ENCODE data around the gene TFF3. TPM values are rescaled to one million over a fixed set of nuclear protein-coding genes. Genes with fewer than 3 reads are reported as not detected.
A peak's percentile ranks its signal among the peaks of the same experiment; 100 is the strongest.

Gene TFF3
- total RNA-seq, 4 donors from 2014 or later: 1.9 to 8.0 (median 5.5) TPM; not detected in 1

- TF ChIP-seq CTCF (IDR thresholded peaks at IDR 0.05): no peak
- H3K27me3 ChIP-seq: peaks cover 20% of the 10 kb centered on the region
- H3K4me3 ChIP-seq: no peak within 1 kb of the TSS
- no peaks in the 10 kb centered on the region for H3K9me3 ChIP-seq
- no peaks in the 10 kb centered on the region for H3K36me3 ChIP-seq
- 52% methylated on average over 11 of the region's 13 CpGs for WGBS
- peak in 1 of 2 donors; percentile 75 for DNase-seq (ENCODE audit: low spot score in 2 of 2)
- H3K27ac ChIP-seq: no peak within 1 kb of the TSS
- no peaks in the 10 kb centered on the region for H3K4me1 ChIP-seq
Measured at GRCh38 chr21:42350927-42351426, 35.8 kb upstream of the TFF3 start, which contains the start of gene TFF2. Gene TFF2 (minus strand): TSS chr21:42350994. CDS start chr21:42350957, 37 bp downstream.

- peaks cover 20% of the 10 kb centered on the region for H3K27me3 ChIP-seq
- no peaks in the 10 kb centered on the region for H3K4me1 ChIP-seq
- no peaks in the 10 kb centered on the region for H3K36me3 ChIP-seq
- no peak for TF ChIP-seq EP300 (IDR thresholded peaks at IDR 0.05)
- no peak for TF ChIP-seq POLR2A (IDR thresholded peaks at IDR 0.05)
- no peak for TF ChIP-seq POLR2AphosphoS5 (IDR thresholded peaks at IDR 0.05)
- no peak for TF ChIP-seq CTCF (IDR thresholded peaks at IDR 0.05)
- no peak overlapping the region for H3K4me3 ChIP-seq
- H3K9me3 ChIP-seq: no peaks in the 10 kb centered on the region
- 74% methylated on average over 11 of the region's 11 CpGs for WGBS
- H3K27ac ChIP-seq: no peak overlapping the region
- DNase-seq (ENCODE audit: low spot score in 2 of 2): peak in 1 of 2 donors; percentile 55
Measured at GRCh38 chr21:42350318-42350910, 35.2 kb upstream of the TFF3 start.

DNA sequence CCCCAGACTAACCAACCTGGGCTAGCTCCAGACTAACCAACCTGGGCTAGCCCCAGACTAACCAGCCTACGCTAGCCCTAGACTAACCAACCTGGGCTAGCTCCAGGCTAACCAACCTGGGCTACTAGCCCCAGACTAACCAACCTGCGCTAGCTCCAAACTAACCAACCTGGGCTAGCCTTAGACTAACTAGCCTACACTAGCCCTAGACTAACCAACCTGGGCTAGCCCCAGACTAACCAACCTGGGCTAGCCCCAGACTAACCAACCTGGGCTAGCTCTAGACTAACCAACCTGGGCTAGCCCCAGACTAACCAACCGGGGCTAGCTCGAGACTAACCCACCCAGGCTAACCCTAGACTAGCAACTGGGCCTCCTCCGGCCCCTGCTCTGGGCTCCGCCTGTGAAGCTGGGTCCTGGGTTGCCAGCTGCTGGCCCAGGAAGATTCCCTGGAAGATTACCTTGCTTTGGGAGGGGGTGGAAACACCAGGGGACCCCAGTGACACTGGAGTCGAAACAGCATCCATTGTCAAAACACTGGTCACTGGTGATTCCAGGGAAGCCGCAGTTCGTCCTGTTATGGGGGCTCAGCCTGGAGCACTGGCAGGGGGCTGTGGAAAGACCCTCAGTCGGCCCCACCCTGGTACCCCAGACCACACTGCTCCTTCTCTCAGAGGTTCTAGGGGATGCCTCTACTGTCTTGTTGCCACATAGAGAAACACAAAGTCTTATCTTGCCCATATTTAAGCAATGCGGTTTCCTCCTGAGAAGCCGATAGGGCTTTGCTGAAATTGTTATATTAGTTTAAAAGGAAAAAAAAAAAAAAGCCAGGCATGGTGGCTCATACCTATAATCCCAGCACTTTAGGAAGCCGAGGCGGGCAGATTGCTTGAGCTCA is 34.5 kb upstream of the TFF3 start:
- no peak overlapping the region for H3K27ac ChIP-seq
- DNase-seq (ENCODE audit: low spot score in 2 of 2): peak in 1 of 2 donors; percentile 48
- TF ChIP-seq POLR2A (IDR thresholded peaks at IDR 0.05) (no peak), CTCF (IDR thresholded peaks at IDR 0.05) (no peak), EP300 (IDR thresholded peaks at IDR 0.05) (no peak), POLR2AphosphoS5 (IDR thresholded peaks at IDR 0.05) (no peak)

GRCh38 chr21:42348762-42349161 is 33.6 kb upstream of the TFF3 start:
- H3K4me3 ChIP-seq: no peak overlapping the region
- WGBS: 67% methylated on average over 1 of the region's 2 CpGs
- H3K9me3 ChIP-seq: no peaks in the 10 kb centered on the region
- no peaks in the 10 kb centered on the region for H3K4me1 ChIP-seq
- H3K27ac ChIP-seq: no peak overlapping the region
- DNase-seq (ENCODE audit: low spot score in 2 of 2): no peak
- peaks cover 20% of the 10 kb centered on the region for H3K27me3 ChIP-seq
- H3K36me3 ChIP-seq: no peaks in the 10 kb centered on the region
- TF ChIP-seq POLR2A (IDR thresholded peaks at IDR 0.05) (no peak), EP300 (IDR thresholded peaks at IDR 0.05) (no peak), POLR2AphosphoS5 (IDR thresholded peaks at IDR 0.05) (no peak), CTCF (IDR thresholded peaks at IDR 0.05) (no peak)

More for the DNA sequence above, 34.5 kb upstream of the TFF3 start:
- peaks cover 20% of the 10 kb centered on the region for H3K27me3 ChIP-seq
- no peak overlapping the region for H3K4me3 ChIP-seq
- H3K36me3 ChIP-seq: no peaks in the 10 kb centered on the region
- no peaks in the 10 kb centered on the region for H3K4me1 ChIP-seq
- WGBS: 78% methylated on average over 11 of the region's 14 CpGs
- H3K9me3 ChIP-seq: no peaks in the 10 kb centered on the region

Measured in suprapubic skin (tissue), 4 donors.